Epidermal melanocyte (primary cell): ENCODE measurements around the gene PRELID1.

Experiments used
- DNase-seq: peaks from one replicate; pipeline ENCODE4 v3.0.0; 2011; ENCODE audit warnings: low spot score; ENCODE audit not compliant: insufficient read length

Gene PRELID1

GRCh38 chr5:177355868-177356168 is 52.2 kb downstream of the PRELID1 start:
- DNase-seq, result no peak
